HPDE6-E6E7 (cell line): ENCODE measurements around the gene GNA12.

Experiments used
- DNase-seq: peaks from one replicate; pipeline ENCODE4 v3.0.0; 2011; ENCODE audit warnings: missing footprints; ENCODE audit errors: extremely low spot score

GNA12 gene

DNA sequence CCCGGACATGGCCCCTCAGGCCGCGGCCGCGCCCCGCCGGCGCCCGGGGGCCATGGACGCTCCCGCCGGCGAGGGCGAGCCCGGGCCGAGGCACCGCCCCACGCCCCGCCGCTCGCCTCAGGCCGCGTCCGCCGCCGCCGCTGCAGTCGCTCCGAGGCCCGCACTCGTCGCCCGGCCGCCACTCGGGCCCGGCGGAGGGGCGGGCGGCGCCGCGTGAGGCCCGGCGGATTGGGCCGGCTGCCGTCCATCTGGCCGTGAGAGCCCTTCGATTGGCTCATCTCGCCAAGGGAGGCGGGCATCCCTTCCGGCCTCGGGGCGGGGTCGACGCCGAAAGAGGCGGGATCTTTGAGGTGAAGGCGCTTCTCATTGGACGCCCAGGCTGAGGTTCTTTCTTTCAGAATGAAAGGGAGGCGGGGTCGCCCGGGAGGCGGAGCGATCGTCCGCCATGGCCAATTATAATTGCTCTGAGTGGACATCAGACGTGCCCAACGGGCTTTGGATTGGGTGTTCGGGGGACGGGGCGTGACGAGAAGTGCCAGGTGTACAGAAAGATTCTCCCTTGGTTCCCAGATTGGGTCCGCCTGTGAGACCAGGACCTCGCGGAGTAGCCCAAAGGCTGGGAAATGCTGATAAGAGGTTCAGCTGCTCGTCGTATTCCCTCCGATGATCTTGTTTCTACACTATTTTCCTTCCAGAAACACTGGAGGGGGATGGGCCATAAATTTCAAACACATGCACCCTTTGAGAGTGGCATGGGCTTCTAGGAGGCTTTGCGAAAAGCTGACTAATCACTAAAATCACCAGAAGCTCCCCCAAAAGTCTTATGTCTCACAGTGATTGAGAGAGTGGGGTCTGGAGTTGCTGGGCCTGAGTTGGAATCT lies at the start of gene GNA12:
Gene GNA12, minus strand, starts transcription at position 156 of the 881 bp plus-strand sequence. Its CDS starts 147 bp downstream, at position 9.
- peak; percentile 97 for DNase-seq

- no peak for DNase-seq
Observed at GRCh38 chr7:2893411-2893861, 49.3 kb upstream of the GNA12 start.

- DNase-seq, result no peak
Observed at GRCh38 chr7:2892549-2892948, 48.4 kb upstream of the GNA12 start.

- no peak for DNase-seq
Observed at GRCh38 chr7:2887816-2888215, 43.7 kb upstream of the GNA12 start.

- peak; percentile 74 for DNase-seq
Observed at GRCh38 chr7:2886900-2887299, 42.8 kb upstream of the GNA12 start.

GRCh38 chr7:2886391-2886790 lies 42.3 kb upstream of the GNA12 start:
- DNase-seq, result no peak

DNA sequence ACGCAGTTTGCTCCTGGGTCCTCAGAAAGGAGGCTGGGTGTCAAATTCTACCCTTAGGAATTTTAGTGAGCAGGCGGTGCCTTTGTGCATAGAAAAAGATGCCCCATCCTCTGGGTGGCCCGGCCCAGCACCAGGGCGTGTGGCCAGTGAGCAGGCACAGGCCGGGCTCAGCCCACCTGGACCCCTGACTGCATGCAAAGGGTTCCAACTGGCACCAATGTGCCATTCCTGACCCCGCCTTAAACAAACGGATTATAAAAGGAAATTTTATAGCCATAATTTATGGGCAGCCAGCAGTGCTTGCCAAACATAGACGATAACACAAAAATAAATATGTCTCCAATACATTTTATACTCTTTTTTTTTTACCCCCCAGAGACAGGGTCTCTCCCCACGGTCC lies 40.1 kb upstream of the GNA12 start:
- no peak for DNase-seq

DNA sequence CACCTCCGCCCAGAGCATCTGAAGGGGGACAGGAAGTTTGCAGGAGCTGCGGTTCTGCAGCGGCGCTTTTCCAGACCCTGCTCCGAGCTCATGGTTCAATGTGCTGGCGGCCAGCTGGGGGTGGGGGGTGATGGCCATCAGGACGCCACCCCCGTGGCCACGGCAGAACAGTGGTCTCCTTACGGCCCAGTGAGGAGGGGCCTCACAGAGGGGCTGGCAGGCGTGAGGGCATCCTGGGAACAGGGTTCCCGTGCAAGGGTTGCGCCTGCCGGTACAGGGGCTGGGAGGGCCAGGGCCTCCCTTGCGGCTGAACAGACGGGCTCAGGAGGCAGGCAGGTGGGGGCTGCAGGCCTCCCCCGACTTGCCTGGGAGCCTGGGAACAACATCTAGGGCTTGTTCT lies 39.0 kb upstream of the GNA12 start:
- no peak for DNase-seq

- no peak for DNase-seq
Observed at GRCh38 chr7:2882111-2882510, 38.0 kb upstream of the GNA12 start.

DNA sequence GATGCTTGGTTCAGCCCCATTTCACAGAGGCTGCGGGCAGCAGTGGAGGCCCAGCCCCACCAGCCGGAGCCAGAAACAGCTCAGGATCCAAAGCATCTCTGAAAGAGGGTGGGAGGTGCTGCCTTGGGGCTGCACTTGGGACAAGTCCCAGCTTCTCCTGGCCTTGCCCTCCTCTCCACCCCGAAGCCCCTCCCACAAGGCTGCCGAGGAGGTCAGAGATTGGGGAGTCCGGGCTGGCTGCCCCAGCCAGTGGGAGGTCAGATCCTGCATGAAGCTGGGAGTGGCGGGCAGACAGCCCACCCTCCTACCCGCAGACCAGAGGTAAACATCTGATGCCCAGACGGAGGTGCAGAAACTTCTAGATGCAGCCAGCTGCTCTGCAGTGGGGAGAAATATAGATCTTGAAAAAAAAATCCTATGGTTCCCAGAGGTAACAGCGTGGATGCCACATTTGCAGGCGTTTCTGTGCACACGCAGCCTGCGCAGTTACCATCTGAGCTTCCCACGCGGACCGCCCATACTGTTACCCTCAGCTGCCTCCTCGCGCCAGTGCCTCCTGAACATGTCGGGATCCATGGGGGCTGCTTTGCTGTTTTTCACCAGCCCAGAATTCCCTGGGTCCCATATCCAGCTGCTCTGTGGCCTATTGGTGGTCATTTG lies 36.9 kb upstream of the GNA12 start:
- DNase-seq, result no peak

- DNase-seq, result no peak
Observed at GRCh38 chr7:2880051-2880450, 35.9 kb upstream of the GNA12 start.

GRCh38 chr7:2879354-2879753 lies 35.2 kb upstream of the GNA12 start:
- DNase-seq, result no peak

DNA sequence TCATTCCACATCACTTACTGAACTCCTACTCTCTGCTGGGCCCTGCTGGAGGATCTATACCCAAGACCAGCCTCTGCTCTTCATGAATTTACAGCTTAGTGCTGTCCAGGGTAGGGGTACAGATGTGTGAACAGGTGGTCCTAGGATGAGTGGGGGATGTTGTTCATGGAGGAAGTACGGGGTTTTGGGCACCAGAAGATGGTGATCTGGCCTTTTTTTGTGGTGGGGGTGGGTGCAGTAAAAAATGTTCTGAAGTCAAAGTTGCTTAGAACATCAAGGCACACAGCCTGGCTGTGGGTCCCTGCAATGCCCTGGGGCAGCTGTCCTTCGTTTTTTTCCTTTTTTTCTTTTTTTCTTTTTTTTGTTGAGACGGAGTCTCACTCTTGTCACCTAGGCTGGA lies 34.2 kb upstream of the GNA12 start:
- no peak for DNase-seq

- DNase-seq, result no peak
Observed at GRCh38 chr7:2876031-2876731, 32.1 kb upstream of the GNA12 start.

DNA sequence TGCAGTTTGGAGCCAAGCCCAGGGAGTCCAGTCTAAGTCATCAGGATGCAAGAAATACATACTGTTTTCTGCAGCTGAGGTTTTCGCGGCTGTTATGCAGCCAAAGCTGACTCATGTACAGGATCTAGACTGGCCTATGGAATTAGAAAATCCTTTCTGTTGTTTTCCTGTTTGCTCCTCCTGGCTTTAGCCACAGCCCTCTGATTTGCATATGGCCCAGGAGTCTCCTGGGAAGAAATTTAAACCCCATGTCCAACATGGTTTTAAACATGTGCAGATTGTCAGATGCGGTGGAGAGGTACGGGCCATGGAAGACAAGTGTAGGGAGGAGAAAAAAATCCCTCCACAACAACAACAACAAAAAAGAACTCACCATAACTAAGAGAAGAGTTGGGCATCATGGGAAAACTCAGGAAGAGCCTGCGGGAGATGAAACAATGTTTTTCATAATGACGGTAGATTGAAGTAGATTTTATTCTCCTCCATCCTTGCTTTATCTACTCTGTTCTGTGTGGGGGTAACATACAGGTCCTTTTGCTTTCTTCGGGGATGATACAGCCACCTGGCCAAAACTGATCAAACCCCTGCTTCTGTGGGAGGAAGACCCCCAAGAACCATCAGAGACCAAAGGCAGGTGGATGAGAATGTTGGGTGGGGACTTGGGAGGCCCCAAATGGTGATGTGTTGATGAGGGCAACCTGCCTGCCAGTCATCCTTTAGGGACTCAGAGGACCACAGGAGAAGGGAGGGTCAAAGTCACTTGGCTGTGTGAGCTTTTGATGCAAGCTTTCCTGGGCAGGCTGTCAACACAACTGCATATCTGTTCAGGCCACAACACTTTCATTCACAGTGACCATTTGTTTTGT lies 29.8 kb upstream of the GNA12 start:
- DNase-seq, result peak; percentile 91

DNA sequence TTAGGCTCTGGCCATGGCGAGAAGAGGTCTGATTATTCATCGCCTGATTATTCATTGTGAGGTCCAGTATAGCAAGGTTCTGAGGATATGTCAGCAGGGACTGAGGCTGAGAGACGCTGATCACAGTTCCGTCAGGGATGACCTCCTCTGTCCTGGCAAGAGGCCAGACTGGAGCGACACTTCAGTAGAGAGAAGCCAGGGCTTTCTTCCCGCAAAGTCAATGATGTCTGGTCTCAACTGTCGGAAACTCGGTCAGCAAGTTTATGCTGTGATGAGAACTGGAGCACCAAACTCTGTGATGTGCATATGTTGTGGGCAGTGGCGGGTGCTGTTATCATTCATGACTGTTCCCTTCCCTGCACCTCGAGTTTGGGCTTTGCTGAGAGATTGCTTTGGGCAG lies 29.0 kb upstream of the GNA12 start:
- DNase-seq, result no peak

- DNase-seq, result no peak
Observed at GRCh38 chr7:2872296-2872874, 28.3 kb upstream of the GNA12 start.

- DNase-seq, result no peak
Observed at GRCh38 chr7:2870471-2870931, 26.4 kb upstream of the GNA12 start.

DNA sequence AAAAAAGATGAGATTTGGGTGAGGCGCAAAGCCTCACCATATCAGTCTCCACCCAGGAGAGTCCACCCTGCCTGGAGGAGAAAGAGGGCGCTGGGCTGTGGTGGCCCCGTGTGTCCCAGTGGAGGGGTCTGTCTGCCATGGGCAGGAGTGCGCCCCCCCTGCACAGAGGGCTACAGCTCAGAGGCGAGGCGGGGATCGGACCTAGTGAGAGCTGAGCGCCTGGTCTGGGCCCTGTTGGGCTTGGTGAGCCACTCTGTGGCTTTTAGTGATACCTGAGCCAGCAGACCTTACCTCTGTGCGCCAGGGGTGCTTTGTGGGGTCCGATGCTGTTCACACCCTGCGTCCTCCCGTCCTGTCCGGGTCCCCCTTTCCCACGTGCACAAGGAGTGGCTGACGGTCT lies 25.9 kb upstream of the GNA12 start:
- DNase-seq, result no peak

GRCh38 chr7:2866601-2867000 lies 22.5 kb upstream of the GNA12 start:
- no peak for DNase-seq
